GM08714 (cell line): ENCODE measurements around the gene CDC42BPB.

Source experiments
- H3K4me3 ChIP-seq: fragments of 200-500 bp; sonication (Bioruptor generic); 2 replicates; pipeline ENCODE4 v1.5.1; 2014; ENCODE audit warnings: mild to moderate bottlenecking, low read length, inconsistent platforms
- ZNF274 ChIP-seq: IDR thresholded peaks from 2 replicates; pipeline ENCODE4 v1.6.1; 2012; ENCODE audit warnings: mild to moderate bottlenecking, low read depth, low read length

Gene CDC42BPB

DNA sequence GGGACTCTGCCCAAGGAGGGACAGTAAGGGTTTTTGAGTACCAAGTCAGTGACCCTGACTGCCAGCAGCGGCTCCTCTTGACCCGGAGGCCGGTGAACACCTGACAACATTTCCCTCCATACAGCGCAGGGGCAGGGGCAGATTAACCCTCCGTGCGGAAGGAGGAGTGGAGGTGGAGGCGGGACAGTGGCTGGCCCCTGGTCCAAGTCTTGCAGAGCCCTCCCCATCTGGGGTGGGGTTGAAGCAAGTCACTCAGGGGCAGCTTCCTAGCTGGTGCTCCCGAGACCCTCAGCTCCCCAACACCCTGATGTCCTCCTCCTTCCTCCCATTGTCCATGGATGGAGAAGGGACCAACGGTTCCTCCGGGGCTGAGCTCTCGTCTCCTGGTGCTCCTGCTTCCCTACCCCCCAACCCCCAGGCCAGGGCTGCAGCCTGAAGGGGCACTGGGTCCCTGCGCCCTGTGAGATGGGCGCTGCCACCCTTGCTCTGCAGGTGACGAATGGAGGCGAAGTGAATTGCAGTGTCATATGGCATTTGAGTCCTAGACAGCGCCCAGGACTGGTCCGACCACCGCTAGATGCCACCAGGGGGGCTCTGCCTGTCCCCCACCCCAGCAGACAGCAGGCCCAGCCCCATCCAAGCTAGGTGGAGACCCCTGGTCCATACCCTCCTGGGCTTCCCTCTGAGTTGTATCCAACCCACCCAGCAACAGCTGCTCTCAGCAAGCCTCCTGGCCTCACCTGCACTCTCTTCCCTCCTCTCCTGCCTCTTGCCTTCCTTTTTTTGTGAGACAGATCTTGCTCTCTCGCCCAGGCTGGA lies 141.8 kb downstream of the CDC42BPB start:
- no peak for TF ChIP-seq ZNF274
- no peak overlapping the region for H3K4me3 ChIP-seq

GRCh38 chr14:102914474-102915291 lies 142.7 kb downstream of the CDC42BPB start:
- no peak for TF ChIP-seq ZNF274
- H3K4me3 ChIP-seq = no peak overlapping the region

GRCh38 chr14:102913341-102914211 lies 143.8 kb downstream of the CDC42BPB start:
- no peak overlapping the region for H3K4me3 ChIP-seq
- no peak for TF ChIP-seq ZNF274

DNA sequence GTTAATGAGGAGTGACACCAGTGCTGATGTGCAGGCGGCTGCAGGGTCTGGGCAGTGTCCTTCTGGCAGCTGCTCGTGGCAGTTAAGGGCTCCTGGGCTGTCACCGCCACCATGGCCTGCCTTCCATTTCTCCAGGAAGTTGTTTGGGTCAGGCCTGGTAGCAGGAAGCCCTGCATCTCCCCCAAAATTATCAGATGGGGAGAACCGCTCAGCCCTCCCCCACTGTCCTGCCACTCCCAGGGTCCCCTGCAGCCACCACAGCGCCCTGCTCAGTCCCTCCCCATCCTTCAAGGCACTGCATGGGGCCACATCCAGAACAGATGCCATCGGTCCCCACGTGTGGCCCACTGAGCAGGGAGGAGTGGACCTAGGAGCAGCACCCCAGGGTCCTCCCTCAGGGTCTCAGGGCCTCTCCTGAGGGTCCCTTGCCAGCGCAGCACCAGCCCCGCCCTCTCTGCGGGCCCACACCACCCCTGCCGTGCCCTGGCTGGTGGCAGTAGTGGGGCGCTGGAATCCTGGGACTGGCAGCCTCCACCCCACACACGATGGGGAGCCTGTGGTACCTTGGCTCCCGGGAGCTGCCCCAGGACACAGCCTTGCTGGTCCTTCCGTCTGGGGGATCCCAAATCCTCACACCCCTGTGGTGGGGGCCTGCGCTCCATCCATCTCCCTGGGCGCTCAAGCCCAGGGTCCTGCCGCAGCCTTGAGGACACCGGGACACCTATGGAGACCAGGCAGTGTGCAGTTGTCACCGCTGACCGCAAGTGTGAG lies 145.2 kb downstream of the CDC42BPB start:
- no peak overlapping the region for H3K4me3 ChIP-seq
- no peak for TF ChIP-seq ZNF274

DNA sequence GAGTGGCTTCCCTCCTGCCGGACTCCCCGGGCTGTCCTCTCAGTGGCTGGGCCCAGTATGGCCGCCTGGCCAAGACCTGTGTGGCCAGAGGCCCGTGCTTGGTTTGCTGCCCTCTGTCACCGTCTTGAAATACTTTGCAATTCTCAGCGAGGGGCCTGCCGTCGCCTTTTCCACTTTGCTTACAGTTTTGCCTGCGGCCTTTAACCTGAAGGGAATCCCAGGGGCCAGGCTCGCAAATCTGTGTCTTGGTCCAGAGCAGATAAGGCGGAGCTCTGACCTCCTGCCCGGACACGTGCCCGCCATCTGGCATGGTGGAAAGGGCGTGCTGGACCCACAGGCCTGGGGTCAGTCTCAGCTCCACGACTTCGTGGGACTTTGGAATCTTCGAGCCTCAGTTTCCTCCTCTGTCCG lies 145.8 kb downstream of the CDC42BPB start:
- no peak overlapping the region for H3K4me3 ChIP-seq
- no peak for TF ChIP-seq ZNF274

GRCh38 chr14:102910442-102910841 lies 146.9 kb downstream of the CDC42BPB start:
- TF ChIP-seq ZNF274 = no peak
- no peak overlapping the region for H3K4me3 ChIP-seq

GRCh38 chr14:102909911-102910310 lies 147.4 kb downstream of the CDC42BPB start:
- no peak for TF ChIP-seq ZNF274

GRCh38 chr14:102909462-102909861 lies 147.9 kb downstream of the CDC42BPB start:
- no peak overlapping the region for H3K4me3 ChIP-seq
- no peak for TF ChIP-seq ZNF274

More at GRCh38 chr14:102909911-102910310, 147.4 kb downstream of the CDC42BPB start:
- no peak overlapping the region for H3K4me3 ChIP-seq

DNA sequence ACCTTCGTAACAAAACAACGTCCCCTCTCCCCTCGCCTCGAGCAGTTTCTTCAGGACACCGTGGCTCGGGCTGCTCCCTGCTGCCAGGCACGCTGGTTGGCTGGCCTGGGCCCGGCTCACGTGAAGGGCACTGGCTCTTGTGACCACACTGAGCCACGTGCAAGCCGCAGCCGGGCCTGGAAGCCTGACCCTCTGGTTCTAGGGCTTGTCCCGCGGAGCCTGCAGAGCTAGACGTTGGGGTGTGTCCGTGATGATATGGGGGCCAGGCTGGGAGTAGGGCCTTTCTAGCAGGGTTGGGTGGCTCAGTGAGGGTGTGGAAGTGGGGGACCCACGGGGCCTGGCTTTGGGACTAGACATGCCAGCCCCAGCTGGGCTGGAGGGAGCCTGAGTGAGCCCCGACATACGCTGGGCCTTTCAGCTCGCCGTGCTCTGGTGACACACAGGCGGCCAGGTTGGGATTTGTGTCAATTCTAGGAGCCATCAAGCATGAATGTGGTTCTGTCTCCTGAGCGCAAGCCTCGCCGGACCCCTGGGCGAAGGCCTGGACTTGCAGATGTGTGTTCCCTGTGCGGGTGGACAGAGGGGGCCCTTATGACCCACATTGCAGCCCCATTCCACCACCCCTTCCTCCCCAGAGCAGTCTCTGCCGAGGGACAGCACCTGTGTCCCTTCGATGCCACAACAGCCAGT lies 148.4 kb downstream of the CDC42BPB start:
- no peak overlapping the region for H3K4me3 ChIP-seq
- no peak for TF ChIP-seq ZNF274

GRCh38 chr14:102907980-102908730 lies 149.2 kb downstream of the CDC42BPB start:
- no peak overlapping the region for H3K4me3 ChIP-seq

GRCh38 chr14:102907303-102907844 lies 150.0 kb downstream of the CDC42BPB start:
- H3K4me3 ChIP-seq = no peak overlapping the region
- TF ChIP-seq ZNF274 = no peak

More at GRCh38 chr14:102907980-102908730, 149.2 kb downstream of the CDC42BPB start:
- no peak for TF ChIP-seq ZNF274
